GM21390 (cell line): ENCODE data around the gene RNU6-9.
"Not testable (repeated sequence)": the region's sequence is repeated elsewhere in the genome, so short reads cannot be mapped to it uniquely, and the experiment has no call there.

Experiments used
- ATAC-seq: cut with Tn5 transposase; IDR thresholded peaks from one replicate; pipeline ENCODE4 v1.9.1; 2021; ENCODE audit not compliant: unreplicated experiment

RNU6-9 gene

GRCh38 chr19:892894-893689 lies at the start of gene RNU6-9, which contains the start of gene MED16:
RNU6-9 (plus strand) TSS chr19:893484.
MED16 (minus strand) TSS chr19:893187; CDS start chr19:891131, 2,056 bp downstream.
- ATAC-seq = peak; percentile 76

- ATAC-seq = no peak
These were observed 49.3 kb upstream of the RNU6-9 start for GRCh38 chr19:843836-844545.

- no peak for ATAC-seq
These were observed 48.7 kb upstream of the RNU6-9 start for GRCh38 chr19:844546-844971.

- no peak for ATAC-seq
These were observed 47.4 kb upstream of the RNU6-9 start for GRCh38 chr19:845707-846521.

- ATAC-seq = no peak
These were observed 44.8 kb upstream of the RNU6-9 start for GRCh38 chr19:848386-848921.

GRCh38 chr19:849195-849594 lies 44.1 kb upstream of the RNU6-9 start:
- not testable (repeated sequence) for ATAC-seq

GRCh38 chr19:850221-850978 lies 42.9 kb upstream of the RNU6-9 start:
- ATAC-seq = no peak

- ATAC-seq = no peak
These were observed 42.3 kb upstream of the RNU6-9 start for GRCh38 chr19:850979-851335.

- no peak for ATAC-seq
These were observed 40.9 kb upstream of the RNU6-9 start, which contains the start of gene ELANE for GRCh38 chr19:852136-853013. ELANE (plus strand) TSS chr19:852303; CDS start chr19:852329, 26 bp downstream.

GRCh38 chr19:853014-853585 lies 40.2 kb upstream of the RNU6-9 start:
- no peak for ATAC-seq

- not testable (repeated sequence) for ATAC-seq
These were observed 39.6 kb upstream of the RNU6-9 start for GRCh38 chr19:853614-854220.

GRCh38 chr19:854549-854948 lies 38.7 kb upstream of the RNU6-9 start:
- no peak for ATAC-seq

- no peak for ATAC-seq
These were observed 38.1 kb upstream of the RNU6-9 start for GRCh38 chr19:855142-855541.

- no peak for ATAC-seq
These were observed 37.6 kb upstream of the RNU6-9 start for GRCh38 chr19:855566-856120.

- ATAC-seq = no peak
These were observed 35.0 kb upstream of the RNU6-9 start for GRCh38 chr19:858284-858683.

- ATAC-seq = no peak
These were observed 34.1 kb upstream of the RNU6-9 start, which contains the start of gene CFD for GRCh38 chr19:858868-859843. CFD (plus strand) TSS chr19:859664; CDS start chr19:859690, 26 bp downstream.
